GM20000 (cell line): ENCODE measurements around the gene KLHL29.

Experiments
- DNase-seq: peaks from one replicate; pipeline ENCODE4 v3.0.0; 2012; ENCODE audit warnings: low spot score
- TF ChIP-seq, protein P1 (sequence below): IDR thresholded peaks from 2 replicates; pipeline ENCODE4 v1.5.1; 2012; ENCODE audit warnings: mild to moderate bottlenecking, control low read depth; ENCODE audit errors: extremely low read depth, missing control alignments

KLHL29 gene

DNA sequence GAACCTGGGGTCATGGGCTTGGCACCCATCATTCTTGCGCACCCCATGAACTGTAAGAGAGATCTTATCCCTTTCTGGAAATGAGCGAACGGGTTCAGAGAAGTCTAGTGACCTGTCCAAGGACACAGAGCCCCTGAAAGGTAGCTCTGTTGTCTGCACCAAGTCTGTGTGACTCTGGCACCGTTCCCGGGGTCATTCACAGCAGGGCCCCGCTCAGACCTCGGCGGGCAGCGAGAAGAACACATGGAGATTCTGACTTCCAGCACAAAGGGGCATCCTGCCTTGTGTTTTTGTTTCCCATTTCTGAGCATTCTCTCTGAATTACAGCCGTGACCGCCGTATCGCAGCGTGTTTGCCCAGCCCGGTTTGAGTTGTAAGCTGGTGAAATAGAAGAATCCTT is 231.7 kb downstream of the KLHL29 start:
- TF ChIP-seq, protein P1, sequence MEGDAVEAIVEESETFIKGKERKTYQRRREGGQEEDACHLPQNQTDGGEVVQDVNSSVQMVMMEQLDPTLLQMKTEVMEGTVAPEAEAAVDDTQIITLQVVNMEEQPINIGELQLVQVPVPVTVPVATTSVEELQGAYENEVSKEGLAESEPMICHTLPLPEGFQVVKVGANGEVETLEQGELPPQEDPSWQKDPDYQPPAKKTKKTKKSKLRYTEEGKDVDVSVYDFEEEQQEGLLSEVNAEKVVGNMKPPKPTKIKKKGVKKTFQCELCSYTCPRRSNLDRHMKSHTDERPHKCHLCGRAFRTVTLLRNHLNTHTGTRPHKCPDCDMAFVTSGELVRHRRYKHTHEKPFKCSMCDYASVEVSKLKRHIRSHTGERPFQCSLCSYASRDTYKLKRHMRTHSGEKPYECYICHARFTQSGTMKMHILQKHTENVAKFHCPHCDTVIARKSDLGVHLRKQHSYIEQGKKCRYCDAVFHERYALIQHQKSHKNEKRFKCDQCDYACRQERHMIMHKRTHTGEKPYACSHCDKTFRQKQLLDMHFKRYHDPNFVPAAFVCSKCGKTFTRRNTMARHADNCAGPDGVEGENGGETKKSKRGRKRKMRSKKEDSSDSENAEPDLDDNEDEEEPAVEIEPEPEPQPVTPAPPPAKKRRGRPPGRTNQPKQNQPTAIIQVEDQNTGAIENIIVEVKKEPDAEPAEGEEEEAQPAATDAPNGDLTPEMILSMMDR, result no peak
- no peak for DNase-seq

DNA sequence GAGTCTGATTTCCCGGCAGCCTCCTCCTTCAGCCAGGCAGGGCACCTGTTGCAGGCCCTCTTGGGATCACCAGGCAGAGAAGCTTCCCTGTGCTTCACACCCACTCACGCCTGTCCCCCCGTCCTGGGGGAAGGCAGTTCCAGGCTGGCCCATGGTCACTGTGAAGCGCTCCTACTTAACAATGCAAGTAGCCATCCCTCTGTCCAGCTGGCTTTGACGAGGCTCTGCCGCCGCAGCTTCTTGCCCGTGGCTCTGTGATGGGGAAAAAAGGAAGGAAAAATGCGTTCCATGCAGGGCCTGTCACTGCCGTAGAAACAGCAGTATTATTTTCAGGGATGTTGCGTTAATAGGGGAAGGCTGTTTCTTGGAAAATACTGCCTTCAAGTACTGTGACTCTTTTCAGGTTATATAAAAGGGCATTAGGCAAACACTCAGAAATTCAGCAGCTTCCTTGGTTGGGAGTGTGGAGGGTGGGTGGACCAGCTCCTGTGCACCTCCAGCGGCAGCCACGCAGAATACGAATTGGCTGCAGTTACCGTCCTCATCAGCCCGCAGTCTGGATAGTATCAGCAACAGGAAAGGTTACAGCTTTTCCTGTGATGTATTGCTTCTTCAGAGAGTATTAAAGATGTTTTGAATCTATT is 232.3 kb downstream of the KLHL29 start:
- DNase-seq, result no peak
- TF ChIP-seq, protein P1, result no peak

- TF ChIP-seq, protein P1, result no peak
- DNase-seq, result no peak
Measured at GRCh38 chr2:23617811-23618215, 232.8 kb downstream of the KLHL29 start.

GRCh38 chr2:23618265-23618664 is 233.3 kb downstream of the KLHL29 start:
- TF ChIP-seq, protein P1, result no peak
- DNase-seq, result no peak

DNA sequence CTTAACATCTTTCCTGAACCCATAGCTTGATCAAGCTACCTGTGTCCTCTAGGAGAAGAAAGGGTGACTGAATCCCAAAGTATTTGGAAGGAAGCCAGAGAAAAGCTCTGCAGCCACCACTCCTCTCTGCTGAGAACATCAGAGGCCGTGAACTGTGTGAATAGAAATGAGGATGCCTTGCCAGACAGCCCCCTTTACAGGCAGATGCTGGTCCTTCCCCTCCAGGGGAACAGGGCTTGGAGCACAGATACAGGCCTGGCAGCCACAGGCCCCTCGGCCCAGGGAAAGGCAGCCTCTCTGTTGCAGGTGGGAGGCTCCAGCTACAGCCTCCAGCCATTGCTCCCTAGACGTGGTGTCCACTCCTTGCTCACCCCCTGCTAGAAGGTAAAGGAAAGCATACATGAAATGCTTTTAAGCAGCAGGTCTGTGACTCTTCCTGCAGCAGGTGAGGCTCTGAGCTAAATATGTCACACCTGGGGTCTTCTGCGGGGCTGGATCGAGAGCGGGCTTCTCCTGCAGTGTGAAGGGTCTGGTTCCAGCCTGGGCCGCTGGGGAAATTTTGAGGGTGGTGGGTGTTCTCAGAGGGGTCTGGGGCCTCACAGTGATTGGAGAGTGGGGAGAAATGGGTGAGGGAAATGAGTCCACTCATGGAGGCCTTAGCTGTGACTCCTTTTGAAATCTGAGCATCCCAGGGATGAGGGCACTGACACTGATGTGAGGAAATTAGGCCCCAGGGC is 234.0 kb downstream of the KLHL29 start:
- TF ChIP-seq, protein P1, result no peak
- no peak for DNase-seq

DNA sequence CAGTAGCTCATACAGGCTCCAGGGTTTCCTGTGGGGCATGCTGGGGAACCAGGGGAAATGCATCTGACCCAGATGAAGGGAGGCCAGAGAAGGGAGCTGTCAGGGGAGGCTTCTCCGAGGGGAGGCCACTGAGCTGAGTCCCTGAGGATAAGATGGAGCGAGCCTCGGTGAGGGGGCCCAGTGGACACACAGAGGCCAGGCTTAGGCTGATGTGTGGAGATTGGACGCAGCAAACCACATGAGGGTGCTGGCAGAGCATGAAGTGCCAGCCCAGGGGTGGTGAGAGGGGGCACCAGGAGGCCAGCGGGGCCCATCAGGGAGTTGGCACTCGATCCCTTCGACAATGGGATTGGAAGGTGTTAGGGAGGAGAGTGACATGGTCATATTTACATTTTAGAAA is 235.0 kb downstream of the KLHL29 start:
- DNase-seq, result no peak
- TF ChIP-seq, protein P1, result no peak

DNA sequence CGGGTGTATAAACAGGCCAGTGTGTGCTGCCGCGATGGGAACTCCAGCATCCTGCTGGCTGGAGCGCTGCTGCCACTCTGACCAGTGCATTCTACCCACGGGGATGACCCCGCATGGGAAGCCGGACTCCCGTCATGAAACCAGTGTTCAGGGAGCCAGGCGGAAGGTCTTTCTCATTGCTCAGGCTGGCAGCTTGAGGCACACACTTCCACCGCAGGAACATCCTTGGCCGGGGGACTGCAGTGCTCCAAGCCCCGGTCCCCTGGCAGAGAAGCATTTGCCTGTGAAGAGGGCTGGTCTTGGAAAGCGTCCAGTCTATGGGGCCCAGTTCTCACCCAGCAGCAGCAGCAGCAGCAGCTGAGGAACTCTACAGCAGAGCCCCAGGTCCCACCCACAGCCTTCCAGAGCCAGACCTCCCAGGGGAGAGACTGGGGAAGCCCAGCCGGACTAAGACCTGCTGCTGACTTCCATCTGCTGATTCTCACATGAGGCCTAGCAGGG is 235.9 kb downstream of the KLHL29 start:
- DNase-seq, result no peak
- TF ChIP-seq, protein P1, result no peak
